Urothelium cell line (cell line): ENCODE measurements around the gene MARF1.

Experiments used
- DNase-seq: peaks from one replicate; pipeline ENCODE4 v3.0.0; 2011; ENCODE audit warnings: low spot score, mixed read lengths
- FAIRE-seq: peaks from 2 replicates; lab custom pipeline; 2011; peaks lifted over from hg19 to GRCh38; lab: Jason Lieb, UNC

The MARF1 gene

GRCh38 chr16:15604460-15605440 lies 38.2 kb downstream of the MARF1 start:
- DNase-seq (no peak), FAIRE-seq (no peak)

- no peak for DNase-seq
- no peak for FAIRE-seq
These were observed 40.5 kb downstream of the MARF1 start for GRCh38 chr16:15602285-15603044.

GRCh38 chr16:15601212-15601879 lies 41.6 kb downstream of the MARF1 start:
- DNase-seq (no peak), FAIRE-seq (no peak)

- no peak for FAIRE-seq
These were observed 43.5 kb downstream of the MARF1 start for GRCh38 chr16:15599303-15600070.

GRCh38 chr16:15598648-15599190 lies 44.2 kb downstream of the MARF1 start:
- no peak for DNase-seq
- FAIRE-seq, result no peak

More at GRCh38 chr16:15599303-15600070, 43.5 kb downstream of the MARF1 start:
- DNase-seq, result no peak

- DNase-seq (no peak), FAIRE-seq (no peak)
These were observed 44.9 kb downstream of the MARF1 start for GRCh38 chr16:15597822-15598647.

- FAIRE-seq, result no peak
- DNase-seq, result no peak
These were observed 45.8 kb downstream of the MARF1 start for GRCh38 chr16:15597135-15597534.

GRCh38 chr16:15594711-15595320 lies 48.1 kb downstream of the MARF1 start:
- DNase-seq, result no peak
- FAIRE-seq, result no peak

- FAIRE-seq (no peak), DNase-seq (no peak)
These were observed 49.7 kb downstream of the MARF1 start for GRCh38 chr16:15593235-15593634.

GRCh38 chr16:15592324-15592723 lies 50.6 kb downstream of the MARF1 start:
- DNase-seq (no peak), FAIRE-seq (no peak)

- FAIRE-seq (no peak), DNase-seq (no peak)
These were observed 55.7 kb downstream of the MARF1 start for GRCh38 chr16:15587152-15587825.

GRCh38 chr16:15586716-15587115 lies 56.2 kb downstream of the MARF1 start:
- FAIRE-seq (no peak), DNase-seq (no peak)

- DNase-seq (no peak), FAIRE-seq (no peak)
These were observed 57.0 kb downstream of the MARF1 start for GRCh38 chr16:15585956-15586355.

GRCh38 chr16:15583526-15583925 lies 59.4 kb downstream of the MARF1 start:
- DNase-seq (no peak), FAIRE-seq (no peak)

- DNase-seq (no peak), FAIRE-seq (no peak)
These were observed 61.7 kb downstream of the MARF1 start for GRCh38 chr16:15581127-15581815.

GRCh38 chr16:15578824-15579223 lies 64.1 kb downstream of the MARF1 start:
- FAIRE-seq (no peak), DNase-seq (no peak)
